ENCODE measurements around the gene BICC1.

The BICC1 gene

GRCh38 chr10:58755677-58756076 is 243.0 kb downstream of the BICC1 start:
- no peak for DNase-seq

DNA sequence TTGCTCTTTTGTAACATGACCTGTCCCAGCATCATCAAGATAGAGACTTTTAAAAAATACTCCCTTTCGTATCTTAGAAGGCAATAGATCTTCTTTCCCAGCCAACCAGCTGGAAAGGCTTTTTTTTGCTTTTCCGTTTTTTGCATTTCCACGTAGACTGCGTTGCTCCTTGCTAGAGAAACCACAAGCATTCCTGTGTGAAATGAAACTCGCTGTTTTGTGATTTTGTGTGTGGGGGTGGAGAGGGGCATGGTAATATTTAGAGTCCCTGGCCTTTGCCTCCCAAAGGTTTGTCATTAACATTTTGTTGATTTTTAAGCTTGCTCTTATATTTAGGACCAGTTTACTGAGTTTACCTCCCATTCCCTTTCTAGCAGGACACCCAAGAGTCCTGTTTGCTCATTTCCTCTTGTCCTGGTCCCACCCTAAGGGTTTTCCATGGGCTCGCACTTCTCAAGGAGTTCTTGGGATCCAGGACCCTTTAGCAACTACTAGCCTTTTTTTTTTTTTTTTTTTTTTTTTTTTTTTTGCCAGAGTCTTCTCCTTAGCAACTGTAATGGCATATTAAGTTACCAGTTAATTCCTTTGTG is 243.6 kb downstream of the BICC1 start:
- DNase-seq = no peak

- no peak for DNase-seq
Observed at GRCh38 chr10:58757352-58758065, 244.8 kb downstream of the BICC1 start.

GRCh38 chr10:58758321-58758720 is 245.6 kb downstream of the BICC1 start:
- DNase-seq = no peak

DNA sequence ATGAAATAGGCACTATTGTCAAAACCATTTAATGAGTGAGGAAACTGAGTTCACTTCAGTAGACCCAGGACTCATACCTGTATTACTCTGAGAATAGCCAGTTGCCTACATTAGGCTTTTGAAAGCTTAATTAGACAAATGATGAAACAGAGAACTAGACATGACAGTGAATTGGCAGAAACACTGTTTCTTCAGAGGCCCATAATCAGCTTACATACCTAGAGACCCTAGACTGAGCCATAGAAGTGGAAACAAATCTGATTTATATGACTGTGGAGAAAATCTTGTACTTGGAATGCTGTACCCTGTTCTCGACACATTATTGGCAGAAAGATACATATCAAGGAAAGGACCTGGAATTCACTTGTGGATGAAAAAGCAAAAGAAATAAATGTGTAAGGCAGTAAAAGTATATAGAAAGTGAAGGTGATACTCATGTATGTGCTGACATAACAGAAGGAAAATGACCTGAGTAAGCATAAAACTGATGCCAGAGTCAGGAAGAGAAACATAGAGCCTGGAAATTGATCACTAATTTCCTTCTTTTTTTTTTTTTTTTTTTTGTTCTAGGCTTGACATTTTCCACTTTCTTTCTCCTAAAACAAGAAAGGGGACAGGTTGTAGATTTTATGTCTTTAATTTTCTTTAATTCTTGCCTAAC is 251.5 kb downstream of the BICC1 start:
- no peak for DNase-seq

DNA sequence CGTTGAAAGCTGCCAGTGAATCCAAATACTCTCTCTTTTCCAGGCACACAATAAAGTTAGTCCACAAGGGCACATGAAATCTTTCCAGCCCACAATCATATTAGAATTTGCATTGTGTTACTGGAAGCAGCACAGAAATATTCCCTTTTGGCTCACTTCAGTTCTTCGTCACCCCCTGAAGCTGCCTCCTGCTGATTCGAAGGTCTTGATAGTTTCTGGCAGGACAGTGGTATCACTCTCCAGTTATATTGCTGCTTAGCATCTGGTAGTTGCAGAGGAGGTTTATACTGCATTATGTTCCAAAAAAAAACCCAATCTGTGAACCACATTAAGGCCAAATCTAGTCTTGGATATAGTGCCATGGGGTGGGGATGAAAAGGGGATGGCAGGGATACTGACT is 253.2 kb downstream of the BICC1 start:
- no peak for DNase-seq

DNA sequence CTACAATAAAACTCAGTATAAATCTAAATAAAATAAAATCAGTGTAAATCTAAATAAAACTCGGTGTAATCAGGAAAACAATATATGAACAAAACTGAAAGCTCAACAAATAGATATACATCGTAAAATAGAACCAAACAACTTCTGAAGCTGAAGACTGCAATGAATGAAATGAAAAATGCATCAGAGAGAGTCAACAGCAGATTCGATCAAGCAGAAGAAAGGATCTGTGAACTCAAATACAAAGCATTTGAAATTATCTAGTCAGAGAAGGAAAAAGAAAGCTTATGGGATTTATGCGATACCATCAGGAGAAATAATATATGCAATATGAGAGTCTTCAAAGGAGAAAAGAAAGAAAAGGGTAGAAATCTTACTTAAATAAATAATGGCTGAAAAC is 255.0 kb downstream of the BICC1 start:
- DNase-seq = no peak

DNA sequence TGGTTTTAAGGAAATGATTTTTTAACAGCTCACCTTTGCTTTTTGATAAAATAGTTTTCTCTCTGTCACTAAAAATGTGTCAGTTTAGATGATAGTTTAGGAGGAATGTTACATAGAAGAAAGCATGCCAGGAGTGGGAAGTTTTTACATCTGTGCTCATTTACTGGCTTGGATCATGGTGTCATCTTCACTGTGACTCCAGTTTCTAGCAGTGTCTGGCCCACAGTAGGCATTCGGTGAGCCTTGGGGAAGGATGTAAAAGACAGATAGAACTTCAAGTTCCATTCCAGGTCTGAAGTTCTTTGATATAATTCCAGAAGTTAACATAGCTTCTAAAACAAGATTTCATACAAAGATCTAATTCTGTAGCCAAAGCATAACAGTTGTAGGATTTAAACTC is 259.2 kb downstream of the BICC1 start:
- no peak for DNase-seq

DNA sequence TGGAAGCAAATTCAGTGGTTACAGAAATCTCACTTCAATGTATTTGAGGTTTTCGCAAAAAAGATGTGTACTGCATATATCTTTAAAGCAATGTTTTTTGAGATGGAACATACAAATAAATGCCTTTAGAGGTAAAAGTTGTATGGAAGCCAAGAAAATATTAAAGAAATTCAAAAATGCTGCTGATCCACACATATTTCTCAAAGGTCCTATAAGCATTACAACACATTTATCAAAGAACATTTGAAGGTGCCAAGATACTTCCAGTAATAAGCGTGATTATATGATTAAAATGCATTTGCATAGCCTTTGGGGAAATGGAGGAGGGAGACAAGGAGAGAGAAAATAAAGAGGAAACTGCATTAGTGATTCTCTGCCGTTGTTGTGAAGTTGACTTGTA is 260.1 kb downstream of the BICC1 start:
- DNase-seq = no peak

- no peak for DNase-seq
Observed at GRCh38 chr10:58773341-58773740, 260.7 kb downstream of the BICC1 start.

- no peak for DNase-seq
Observed at GRCh38 chr10:58773944-58774343, 261.3 kb downstream of the BICC1 start.

- DNase-seq = no peak
Observed at GRCh38 chr10:58775960-58776567, 263.4 kb downstream of the BICC1 start.

- no peak for DNase-seq
Observed at GRCh38 chr10:58776568-58777318, 264.1 kb downstream of the BICC1 start.

DNA sequence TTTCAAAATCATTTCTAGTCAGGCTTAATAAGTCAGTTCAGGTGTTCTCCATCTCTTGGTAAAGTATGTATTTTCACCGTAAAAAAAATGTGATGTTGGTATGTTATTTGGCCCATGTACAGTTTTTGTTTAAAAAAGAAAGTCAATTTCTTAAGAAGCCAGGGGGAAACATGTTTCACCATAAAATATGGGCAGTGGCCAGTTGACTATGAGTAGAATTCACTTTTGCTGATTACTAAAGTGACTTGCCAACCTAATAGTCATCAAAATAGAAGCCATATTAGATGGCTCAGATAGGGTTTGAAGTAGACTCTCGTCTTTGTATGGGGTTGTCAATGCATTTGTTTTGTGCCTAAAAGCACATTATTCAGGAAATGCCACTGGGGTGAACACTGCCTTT is 266.3 kb downstream of the BICC1 start:
- no peak for DNase-seq

- no peak for DNase-seq
Observed at GRCh38 chr10:58779594-58779993, 266.9 kb downstream of the BICC1 start.

GRCh38 chr10:58780476-58780875 is 267.8 kb downstream of the BICC1 start:
- DNase-seq = no peak

DNA sequence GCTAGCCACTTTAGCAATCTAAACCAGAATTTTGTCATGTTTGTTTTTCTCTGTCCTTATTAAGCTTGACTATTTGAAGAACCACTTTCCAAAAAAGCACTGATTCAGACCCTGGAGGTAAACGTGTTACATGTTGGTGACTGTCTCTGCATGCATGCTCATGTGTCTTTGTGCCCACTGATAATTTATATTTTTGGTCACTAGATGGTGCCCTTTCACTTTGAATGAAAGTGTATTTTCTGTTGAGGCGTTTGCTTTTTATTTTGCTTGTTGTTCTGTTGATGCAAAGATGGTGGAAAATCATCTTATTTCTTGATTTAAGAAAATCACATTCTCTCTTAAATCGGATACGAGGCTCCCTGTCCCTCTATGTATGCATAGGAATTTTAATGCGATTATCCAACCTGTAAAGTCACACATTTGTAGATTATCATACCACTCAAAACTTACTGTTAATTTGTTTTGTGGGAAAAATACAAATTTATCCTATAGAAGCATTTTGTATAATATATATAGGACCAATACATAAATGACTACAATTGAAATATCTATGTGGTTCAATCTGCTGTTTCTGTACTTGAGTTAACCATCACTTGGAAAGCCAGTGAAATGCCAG is 269.3 kb downstream of the BICC1 start:
- DNase-seq = no peak

GRCh38 chr10:58782876-58783851 is 270.5 kb downstream of the BICC1 start:
- DNase-seq = no peak

GRCh38 chr10:58784361-58784760 is 271.7 kb downstream of the BICC1 start:
- DNase-seq = no peak

DNA sequence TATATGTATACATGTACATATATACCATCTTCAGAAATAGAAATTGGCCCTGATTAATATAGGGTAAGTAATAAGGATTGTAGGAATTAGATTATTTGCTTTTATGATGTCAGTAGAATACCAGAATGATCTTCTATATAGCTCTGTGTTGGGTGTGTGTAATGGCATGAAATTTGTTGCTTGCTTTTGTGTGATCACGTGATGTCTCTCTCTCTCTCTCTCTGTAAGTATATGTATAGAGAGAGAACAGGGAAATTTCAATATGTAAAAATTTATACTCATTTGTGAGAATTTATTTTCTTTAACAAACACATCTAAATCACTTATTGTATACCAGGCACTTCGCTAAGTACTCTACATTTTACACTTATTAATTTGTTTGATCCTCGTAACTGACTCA is 272.7 kb downstream of the BICC1 start:
- DNase-seq = no peak

DNA sequence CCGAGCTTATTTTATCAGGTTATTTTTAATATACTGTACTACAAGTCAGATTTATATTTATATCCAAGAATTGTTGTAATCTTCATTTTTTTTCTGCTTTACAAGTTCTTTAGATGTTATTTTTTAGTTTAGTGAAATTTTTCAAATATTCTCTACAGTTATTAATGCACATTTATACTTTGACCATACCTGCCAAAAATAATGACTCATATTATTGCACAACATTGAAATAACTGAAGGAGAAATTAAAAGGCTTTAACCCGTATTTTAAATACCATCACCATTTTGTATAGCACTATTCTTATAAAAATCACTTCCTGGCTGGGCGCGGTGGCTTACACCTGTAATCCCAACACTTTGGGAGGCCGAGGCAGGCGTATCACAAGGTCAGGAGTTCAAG is 278.5 kb downstream of the BICC1 start:
- no peak for DNase-seq

GRCh38 chr10:58795560-58795959 is 282.9 kb downstream of the BICC1 start:
- no peak for DNase-seq
